Mucosa of descending colon (tissue), 3 donors: ENCODE data around the gene ARMC7. TPM values are rescaled to one million over a fixed set of nuclear protein-coding genes. Genes with fewer than 3 reads are reported as not detected.
"Not testable (repeated sequence)": the region's sequence is repeated elsewhere in the genome, so short reads cannot be mapped to it uniquely, and the experiment has no call there.

Experiments
- ATAC-seq: fragments of 200-7000 bp; cut with Tn5 transposase; one replicate; pipeline ENCODE4 v1.9.1; 2020; ENCODE audit warnings: mild to moderate bottlenecking, moderate library complexity
- DNase-seq, 3 donors: peaks; one replicate each; pipeline ENCODE4 v3.0.0-alpha.2; 2020
- H3K36me3 ChIP-seq: fragments of 200-600 bp; one replicate; pipeline ENCODE4 v1.8.0; 2021; ENCODE audit warnings: low read depth, mild to moderate bottlenecking
- H3K4me1 ChIP-seq: fragments of 200-600 bp; one replicate; pipeline ENCODE4 v1.8.0; 2021; ENCODE audit warnings: low read depth, mild to moderate bottlenecking
- H3K4me3 ChIP-seq: fragments of 200-600 bp; one replicate; pipeline ENCODE4 v1.8.0; 2021; ENCODE audit warnings: mild to moderate bottlenecking
- H3K9me3 ChIP-seq: fragments of 200-600 bp; one replicate; pipeline ENCODE4 v1.8.0; 2021; ENCODE audit warnings: mild to moderate bottlenecking
- CTCF ChIP-seq: fragments of 200-600 bp; IDR thresholded peaks from one replicate; pipeline ENCODE4 v1.8.0; 2022; ENCODE audit warnings: antibody characterized with exemption, mild to moderate bottlenecking
- intact Hi-C, 2 donors: fragments of 100-400 bp; cut with DNase I in 1 of 2; cut with micrococcal nuclease in 1 of 2; formaldehyde crosslinking; loops; one replicate each; pipeline versions ENCODE4 v1.11.0 to v1.11.1; 2022; cut with DNase I, micrococcal nuclease
- total RNA-seq, 3 donors: library from RNA; stranded (reverse); fragmentation: NEBNext Ultra II Directional in 2 of 3; extraction: Animal tissue kit (Norgen Biotek cat#: 25700) in 2 of 3; gene quantifications; one replicate each; pipeline versions ENCODE4 v1.2.1 to v1.2.4, GENCODE V29; 2021 to 2023
- donor health status: DM: no; HTN: no; CAD: no; lungs with moderate emphysema.
- donor health status: DM: no; HTN: no; CAD: no.
- donor health status: DM: no; HTN: yes; CAD: no.

The ARMC7 gene
- total RNA-seq, 3 donors from 2014 or later: 16.7 to 24.3 (median 18.3) TPM

- Histone ChIP-seq H3K36me3 (no peaks in the 10 kb centered on the region), H3K4me1 (peaks cover 52% of the 10 kb centered on the region), H3K4me3 (no peak overlapping the region), H3K9me3 (no peaks in the 10 kb centered on the region)
- TF ChIP-seq CTCF: no peak
- ATAC-seq (peak; percentile 13), DNase-seq (peak in 2 of 3 donors; percentile 29 to 49)
- intact Hi-C loops: no loop called here
Observed at GRCh38 chr17:75124819-75125162, 15.0 kb downstream of the ARMC7 start.

- Histone ChIP-seq H3K9me3 (no peaks in the 10 kb centered on the region), H3K4me1 (peaks cover 56% of the 10 kb centered on the region), H3K36me3 (no peaks in the 10 kb centered on the region), H3K4me3 (no peak overlapping the region)
- intact Hi-C loops: no loop called here
- DNase-seq (no peak), ATAC-seq (no peak)
- no peak for TF ChIP-seq CTCF
Observed at GRCh38 chr17:75125984-75126383, 16.2 kb downstream of the ARMC7 start.

GRCh38 chr17:75126954-75127353 is 17.2 kb downstream of the ARMC7 start:
- H3K9me3 ChIP-seq: no peaks in the 10 kb centered on the region
- no peak for DNase-seq
- ATAC-seq: no peak
- peaks cover 58% of the 10 kb centered on the region for H3K4me1 ChIP-seq
- TF ChIP-seq CTCF: no peak
- H3K4me3 ChIP-seq: no peak overlapping the region
- H3K36me3 ChIP-seq: no peaks in the 10 kb centered on the region
- intact Hi-C loops: no loop called here

GRCh38 chr17:75127936-75128335 is 18.2 kb downstream of the ARMC7 start:
- intact Hi-C loops, H3K9me3 ChIP-seq, ATAC-seq, H3K36me3 ChIP-seq, H3K4me3 ChIP-seq: not testable (repeated sequence)
- DNase-seq: peak in 1 of 3 donors; percentile 39
- peaks cover 59% of the 10 kb centered on the region for H3K4me1 ChIP-seq

GRCh38 chr17:75128694-75129505 is 19.1 kb downstream of the ARMC7 start:
- Histone ChIP-seq H3K9me3 (no peaks in the 10 kb centered on the region), H3K4me1 (peaks cover 53% of the 10 kb centered on the region), H3K36me3 (no peaks in the 10 kb centered on the region), H3K4me3 (no peak overlapping the region)
- DNase-seq (no peak), ATAC-seq (no peak)
- no peak for TF ChIP-seq CTCF
- intact Hi-C loops: no loop called here

GRCh38 chr17:75129576-75129975 is 19.8 kb downstream of the ARMC7 start:
- H3K4me1 ChIP-seq: peaks cover 47% of the 10 kb centered on the region
- no peak overlapping the region for H3K4me3 ChIP-seq
- DNase-seq (no peak), ATAC-seq (no peak)
- intact Hi-C loops: no loop called here
- TF ChIP-seq CTCF: no peak
- H3K36me3 ChIP-seq: no peaks in the 10 kb centered on the region
- no peaks in the 10 kb centered on the region for H3K9me3 ChIP-seq
